SK-N-MC (cell line): ENCODE data around the gene TRIM71.
"Not testable (repeated sequence)": the region's sequence is repeated elsewhere in the genome, so short reads cannot be mapped to it uniquely, and the experiment has no call there.

Source experiments
- DNase-seq: peaks from one replicate; pipeline ENCODE4 v3.0.0-alpha.2; 2011; ENCODE audit warnings: low read depth, low spot score
- H3K27ac ChIP-seq: fragments of 200-600 bp; sonication (generic); 2 replicates; pipeline ENCODE4 v1.5.1; 2016; ENCODE audit warnings: mixed run types
- H3K36me3 ChIP-seq: fragments of 200-600 bp; sonication (generic); 2 replicates; pipeline ENCODE4 v1.6.1; 2017; ENCODE audit warnings: antibody characterized with exemption, low read length, mixed read lengths; ENCODE audit not compliant: insufficient read depth
- H3K4me3 ChIP-seq: fragments of 200-600 bp; sonication (generic); 2 replicates; pipeline ENCODE4 v1.5.1; 2016
- H3K9ac ChIP-seq: fragments of 200-600 bp; sonication (generic); 2 replicates; pipeline ENCODE4 v1.8.0; 2017; ENCODE audit warnings: mixed run types, mixed read lengths; ENCODE audit not compliant: insufficient read length
- H3K9me3 ChIP-seq: fragments of 200-600 bp; sonication (generic); 2 replicates; pipeline ENCODE4 v1.6.1; 2017; ENCODE audit warnings: low read depth, mild to moderate bottlenecking, antibody characterized with exemption, low read length, moderate library complexity, mixed read lengths
- EZH2 ChIP-seq: fragments of 200-600 bp; sonication (generic); IDR thresholded peaks from one replicate; pipeline ENCODE4 v1.6.1; 2017; ENCODE audit warnings: antibody characterized with exemption
- FOXP2 ChIP-seq: optimal IDR thresholded peaks from 2 replicates; pipeline ENCODE3; 2011; ENCODE audit warnings: mild to moderate bottlenecking, moderate library complexity; ENCODE audit not compliant: insufficient read depth; ENCODE audit errors: extremely low read length, control extremely low read depth
- POLR2AphosphoS5 ChIP-seq: IDR thresholded peaks from 2 replicates; pipeline ENCODE4 v1.6.1; 2012; ENCODE audit warnings: mild to moderate bottlenecking, low read depth, low read length, borderline replicate concordance

Gene TRIM71

DNA sequence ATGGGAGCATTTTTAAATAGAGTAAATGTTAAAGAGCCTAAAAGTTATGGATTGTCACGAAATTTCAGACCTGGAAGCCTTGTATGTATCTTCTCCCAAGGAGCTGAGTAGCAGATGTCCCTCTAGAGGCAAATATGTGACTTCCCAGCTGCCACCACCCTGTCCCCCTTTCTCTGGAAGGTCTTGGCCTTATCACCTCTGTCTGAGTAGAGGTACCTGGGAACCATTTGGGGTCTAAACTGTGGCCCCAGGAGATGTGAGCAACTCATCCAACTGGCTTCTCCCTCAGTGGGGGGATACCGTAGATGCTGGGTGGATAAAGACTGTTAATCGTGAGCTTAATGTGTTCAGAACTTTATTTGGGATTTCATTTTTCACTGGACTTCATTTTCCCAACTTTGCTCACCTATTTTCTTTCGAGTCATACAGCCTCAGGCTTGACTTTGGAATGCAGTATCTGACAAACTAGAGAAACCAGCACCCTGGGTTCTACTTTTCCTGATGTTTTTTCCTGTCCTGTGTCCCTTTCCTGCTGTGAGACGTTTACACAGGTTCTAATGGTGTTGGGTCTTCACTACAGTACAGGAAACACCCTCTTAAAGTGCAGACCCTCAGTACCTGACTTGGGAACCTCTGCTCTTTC is 80.3 kb downstream of the TRIM71 start:
- Histone ChIP-seq H3K36me3 (no peaks in the 10 kb centered on the region), H3K4me3 (no peak overlapping the region), H3K27ac (no peak overlapping the region), H3K9me3 (no peaks in the 10 kb centered on the region), H3K9ac (no peak overlapping the region)
- DNase-seq, result no peak
- TF ChIP-seq FOXP2 (no peak), POLR2AphosphoS5 (no peak), EZH2 (no peak)

- Histone ChIP-seq H3K27ac (no peak overlapping the region), H3K36me3 (no peaks in the 10 kb centered on the region), H3K9me3 (no peaks in the 10 kb centered on the region), H3K4me3 (no peak overlapping the region), H3K9ac (no peak overlapping the region)
- no peak for TF ChIP-seq POLR2AphosphoS5
- TF ChIP-seq EZH2, result no peak
- no peak for TF ChIP-seq FOXP2
- no peak for DNase-seq
Measured at GRCh38 chr3:32899265-32899664, 81.5 kb downstream of the TRIM71 start.

DNA sequence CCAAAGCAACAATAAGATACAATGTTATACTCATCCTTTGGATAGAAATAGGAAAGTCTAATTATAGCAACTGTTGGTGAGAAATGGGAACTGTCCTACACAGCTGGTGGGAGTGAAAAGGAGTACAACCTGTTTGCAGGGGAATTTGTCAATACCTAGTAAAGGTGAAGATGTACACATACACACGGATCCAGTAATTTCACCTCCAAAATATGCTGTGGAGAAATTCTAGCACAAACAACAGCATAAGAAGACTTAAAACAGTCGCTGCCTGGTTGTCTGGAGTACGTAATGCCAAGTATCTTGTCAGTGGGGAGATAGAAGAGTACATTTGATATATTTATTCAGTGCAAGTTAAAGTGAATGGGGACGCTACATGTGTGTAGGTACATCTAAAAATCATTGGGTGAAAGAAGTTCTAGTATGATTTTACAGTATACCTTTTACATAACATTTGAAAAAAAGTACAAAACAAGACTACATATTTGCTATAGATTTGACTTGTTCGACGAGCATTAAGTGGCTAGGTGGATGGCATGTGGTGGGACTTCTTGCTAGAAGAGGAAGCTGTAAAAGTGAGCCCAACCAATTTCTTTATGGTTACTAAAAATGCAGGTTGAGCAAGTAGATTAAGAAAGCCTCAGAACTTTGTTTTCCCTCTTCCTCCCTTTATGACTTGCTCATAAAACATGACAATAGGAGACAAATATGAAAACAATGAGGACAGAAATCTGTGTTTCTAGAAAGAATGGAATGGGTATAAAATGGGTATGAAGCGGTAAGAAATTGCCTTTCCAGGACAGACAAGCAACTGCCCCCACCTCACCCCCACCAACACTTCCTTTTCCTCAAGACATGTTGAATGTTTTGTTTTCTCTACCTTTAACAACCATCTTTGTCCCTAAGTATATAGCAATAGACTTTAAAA is 83.5 kb downstream of the TRIM71 start:
- Histone ChIP-seq H3K9ac (no peak overlapping the region), H3K27ac (no peak overlapping the region), H3K4me3 (no peak overlapping the region), H3K9me3 (no peaks in the 10 kb centered on the region), H3K36me3 (no peaks in the 10 kb centered on the region)
- TF ChIP-seq EZH2 (no peak), POLR2AphosphoS5 (no peak), FOXP2 (no peak)
- no peak for DNase-seq

DNA sequence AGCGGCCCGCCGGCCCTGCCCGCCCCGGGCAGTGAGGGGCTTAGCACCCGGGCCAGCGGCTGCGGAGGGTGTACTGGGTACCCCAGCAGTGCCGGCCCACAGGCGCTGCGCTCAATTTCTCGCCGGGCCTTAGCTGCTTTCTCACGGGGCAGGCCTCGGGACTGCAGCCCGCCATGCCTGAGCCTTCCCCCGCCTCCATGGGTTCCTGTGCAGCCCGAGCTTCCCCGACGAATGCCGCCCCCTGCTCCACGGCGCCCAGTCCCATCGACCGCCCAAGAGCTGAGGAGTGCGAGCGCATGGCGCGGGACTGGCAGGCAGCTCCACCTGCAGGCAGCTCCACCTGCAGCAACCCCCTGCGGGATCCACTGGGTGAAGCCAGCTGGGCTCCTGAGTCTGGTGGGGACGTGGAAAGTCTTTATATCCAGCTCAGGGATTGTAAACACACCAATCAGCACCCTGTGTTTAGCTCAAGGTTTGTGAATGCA is 85.1 kb downstream of the TRIM71 start:
- H3K9me3 ChIP-seq, DNase-seq, H3K4me3 ChIP-seq, H3K9ac ChIP-seq, H3K36me3 ChIP-seq, H3K27ac ChIP-seq: not testable (repeated sequence)

- Histone ChIP-seq H3K4me3 (no peak overlapping the region), H3K27ac (no peak overlapping the region), H3K9ac (no peak overlapping the region), H3K9me3 (no peaks in the 10 kb centered on the region), H3K36me3 (no peaks in the 10 kb centered on the region)
- no peak for DNase-seq
- no peak for TF ChIP-seq FOXP2
- TF ChIP-seq EZH2, result no peak
- TF ChIP-seq POLR2AphosphoS5, result no peak
Measured at GRCh38 chr3:32903953-32904352, 86.2 kb downstream of the TRIM71 start.

GRCh38 chr3:32909999-32910398 is 92.2 kb downstream of the TRIM71 start:
- H3K9ac ChIP-seq, result no peak overlapping the region
- no peaks in the 10 kb centered on the region for H3K36me3 ChIP-seq
- no peak for DNase-seq
- H3K27ac ChIP-seq, result no peak overlapping the region
- H3K4me3 ChIP-seq, result no peak overlapping the region
- H3K9me3 ChIP-seq, result no peaks in the 10 kb centered on the region
- TF ChIP-seq EZH2, result no peak

GRCh38 chr3:32910954-32911353 is 93.2 kb downstream of the TRIM71 start:
- no peak overlapping the region for H3K27ac ChIP-seq
- TF ChIP-seq EZH2 (no peak), POLR2AphosphoS5 (no peak), FOXP2 (no peak)
- H3K9me3 ChIP-seq, result no peaks in the 10 kb centered on the region
- H3K4me3 ChIP-seq, result no peak overlapping the region
- H3K36me3 ChIP-seq, result no peaks in the 10 kb centered on the region
- no peak for DNase-seq
- no peak overlapping the region for H3K9ac ChIP-seq

- H3K9me3 ChIP-seq, result no peaks in the 10 kb centered on the region
- H3K27ac ChIP-seq, result no peak overlapping the region
- no peak overlapping the region for H3K4me3 ChIP-seq
- H3K9ac ChIP-seq, result no peak overlapping the region
- TF ChIP-seq FOXP2 (no peak), POLR2AphosphoS5 (no peak), EZH2 (no peak)
- H3K36me3 ChIP-seq, result no peaks in the 10 kb centered on the region
- DNase-seq, result no peak
Measured at GRCh38 chr3:32912046-32912445, 94.2 kb downstream of the TRIM71 start.
